ENCODE results near the gene TOMM40L. TPM values are rescaled to one million over a fixed set of nuclear protein-coding genes. Genes with fewer than 3 reads are reported as not detected.
"Not testable (repeated sequence)": the region's sequence is repeated elsewhere in the genome, so short reads cannot be mapped to it uniquely, and the experiment has no call there.

TOMM40L gene
- polyA plus RNA-seq, 3 donors from 2014 or later, result 7.9 to 11.3 (median 11.1) TPM

DNA sequence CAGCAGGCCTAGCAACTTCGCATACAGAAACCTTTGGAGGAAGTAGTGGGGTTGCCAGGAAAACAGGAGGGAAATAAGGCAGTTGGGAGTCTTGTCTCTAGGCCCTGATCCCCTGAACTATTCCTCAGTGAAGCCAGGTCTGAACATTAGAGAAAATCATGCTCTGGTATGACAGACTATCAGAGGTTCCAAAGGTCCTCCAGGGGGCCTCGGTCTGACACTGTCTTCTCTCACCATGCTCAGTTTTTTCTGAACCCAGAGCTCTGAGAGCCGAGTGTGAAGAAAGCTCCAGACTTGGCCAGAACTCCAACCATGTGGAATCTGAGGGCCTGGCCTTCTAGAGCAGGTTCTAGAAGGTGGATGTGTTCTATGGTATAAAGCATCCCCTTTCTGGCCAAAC, 4.0 kb downstream of the TOMM40L start:
- peaks cover 35 to 39% of the 10 kb centered on the region in 2 donors for H3K4me1 Mint-ChIP-seq
- no peak overlapping the region for H3K4me3 Mint-ChIP-seq
- peaks cover 2 to 6% (median 3%) of the 10 kb centered on the region in 3 donors for H3K27me3 Mint-ChIP-seq (ENCODE audit: low read depth in 3 of 3)
- peaks cover 0 to 19% (median 8%) of the 10 kb centered on the region in 3 donors for H3K36me3 Mint-ChIP-seq
- no peak overlapping the region for H3K27ac Mint-ChIP-seq
- no peak for DNase-seq
- H3K9me3 Mint-ChIP-seq, result no peaks in the 10 kb centered on the region

DNA sequence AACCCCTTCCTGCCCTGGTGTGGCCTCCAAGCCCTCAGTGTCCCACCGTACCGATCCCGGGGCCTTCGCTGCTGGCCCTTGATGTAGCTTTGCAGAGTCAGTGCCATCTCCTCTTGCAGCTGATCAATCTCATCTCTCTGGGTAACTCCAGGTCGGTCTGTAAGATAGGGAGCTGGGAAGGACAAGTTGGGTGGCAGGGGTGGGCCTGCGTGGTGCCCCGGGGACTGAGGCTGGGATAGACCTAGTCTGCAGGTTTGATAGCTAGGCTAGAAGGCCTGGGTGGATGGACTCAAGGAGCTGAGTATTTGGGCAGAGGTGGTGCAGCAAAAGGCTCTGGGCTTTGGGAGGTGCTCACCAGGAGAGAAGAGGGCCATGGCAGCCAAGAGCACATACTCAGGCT, 4.9 kb downstream of the TOMM40L start:
- Mint-ChIP-seq H3K27me3 (ENCODE audit: low read depth in 3 of 3) (peaks cover 2 to 4% (median 3%) of the 10 kb centered on the region in 3 donors), H3K4me3 (no peak overlapping the region), H3K9me3 (no peaks in the 10 kb centered on the region), H3K36me3 (peaks cover 0 to 19% (median 8%) of the 10 kb centered on the region in 3 donors), H3K27ac (peak overlapping the region in 2 of 6 donors; percentile 10 to 28), H3K4me1 (peaks cover 27 to 30% of the 10 kb centered on the region in 2 donors)
- no peak for DNase-seq

DNA sequence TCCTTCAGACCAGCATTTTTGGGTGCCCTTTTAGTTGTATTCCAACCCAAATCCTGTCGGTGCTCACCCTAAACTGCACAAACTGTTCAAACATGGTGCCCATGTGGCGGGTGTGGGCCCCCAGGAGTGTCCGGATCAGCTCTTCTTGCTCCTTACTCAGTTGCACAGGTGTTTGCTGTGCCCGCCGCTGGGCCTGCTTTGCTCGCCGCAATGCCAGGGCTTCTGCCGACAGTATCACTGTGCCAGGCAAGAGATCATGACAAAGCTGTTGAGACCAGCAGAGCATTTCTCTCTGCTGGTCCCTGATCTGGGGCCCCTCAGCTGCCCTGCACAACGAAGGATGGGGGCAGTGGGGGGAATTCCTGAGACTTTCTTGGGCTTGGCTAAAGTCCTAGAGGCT, 7.2 kb downstream of the TOMM40L start:
- Mint-ChIP-seq H3K4me1 (peaks cover 4 to 7% of the 10 kb centered on the region in 2 donors), H3K36me3 (peaks cover 0 to 13% (median 8%) of the 10 kb centered on the region in 3 donors), H3K9me3 (no peaks in the 10 kb centered on the region), H3K27me3 (ENCODE audit: low read depth in 3 of 3) (peaks cover 0 to 4% (median 4%) of the 10 kb centered on the region in 3 donors), H3K27ac (no peak overlapping the region), H3K4me3 (no peak overlapping the region)
- DNase-seq, result no peak

DNA sequence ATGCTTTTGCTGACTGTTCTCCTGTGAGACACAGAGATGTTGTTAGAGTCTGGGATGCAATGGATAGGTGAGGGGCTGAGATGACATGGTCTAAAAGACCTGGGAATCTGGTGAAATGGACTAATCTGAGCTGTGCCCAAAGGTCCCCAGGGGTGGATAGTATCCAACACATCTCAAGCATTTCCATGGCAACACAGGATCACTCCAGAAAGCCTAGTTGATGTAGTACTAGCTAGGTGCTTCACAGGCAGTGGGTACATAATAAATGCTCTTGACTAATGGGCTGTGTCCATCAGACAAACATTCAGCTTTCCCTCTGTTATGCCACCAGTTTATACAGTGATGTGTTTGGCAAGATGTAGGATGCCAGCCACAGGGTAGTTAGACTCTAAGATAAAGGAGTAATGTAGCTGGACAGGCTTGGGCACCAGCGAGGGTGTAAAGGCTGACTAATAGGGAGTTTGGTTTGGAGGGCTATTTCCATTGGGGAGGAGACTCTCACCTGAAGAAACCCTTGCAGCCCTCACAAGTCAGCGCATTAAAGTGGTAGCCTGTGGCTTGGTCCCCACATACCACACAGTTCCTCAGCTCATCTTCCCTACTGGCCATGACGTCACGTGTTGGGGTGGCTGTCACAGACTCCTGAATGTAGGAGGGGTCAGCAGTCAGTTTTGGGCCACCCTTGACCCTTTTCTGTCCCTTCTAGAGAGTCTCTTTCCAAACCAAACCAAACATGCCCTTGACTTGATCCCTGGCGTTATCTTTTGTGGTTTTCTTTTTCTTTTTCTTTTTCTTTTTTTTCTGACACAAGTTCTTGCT, 10.3 kb downstream of the TOMM40L start:
- no peak overlapping the region for H3K4me3 Mint-ChIP-seq
- no peak overlapping the region for H3K27ac Mint-ChIP-seq
- H3K27me3 Mint-ChIP-seq (ENCODE audit: low read depth in 3 of 3), result peaks cover 0 to 10% (median 3%) of the 10 kb centered on the region in 3 donors
- H3K4me1 Mint-ChIP-seq, result no peaks in the 10 kb centered on the region
- no peaks in the 10 kb centered on the region for H3K36me3 Mint-ChIP-seq
- no peaks in the 10 kb centered on the region for H3K9me3 Mint-ChIP-seq
- no peak for DNase-seq

DNA sequence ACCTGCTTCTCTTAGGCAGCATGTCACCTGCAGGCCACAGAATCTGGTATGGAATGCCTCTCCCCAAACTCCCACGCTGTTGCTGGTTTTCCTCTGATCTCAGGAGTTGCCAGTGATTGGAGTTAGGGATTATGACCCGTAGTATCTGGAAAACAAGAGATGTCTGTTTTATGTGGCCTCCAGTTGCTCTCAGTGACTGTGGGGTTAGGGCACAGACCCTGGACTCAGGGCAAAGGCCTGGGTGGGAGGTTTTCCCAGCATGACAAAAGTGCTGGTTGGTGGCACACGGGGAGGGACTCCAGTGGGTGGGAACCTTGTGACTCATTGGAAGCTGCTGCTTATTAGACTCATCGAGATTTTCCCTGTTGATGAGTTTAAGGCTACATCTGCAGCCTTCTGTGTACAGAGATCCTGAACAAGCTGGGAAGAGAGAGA, 12.2 kb downstream of the TOMM40L start, which contains the start of gene NR1I3:
NR1I3 (minus strand) TSS at position 165 of the 435 bp plus-strand sequence. CDS start 1,638 bp downstream, outside the sequence.
- Mint-ChIP-seq H3K27me3 (ENCODE audit: low read depth in 3 of 3) (peaks cover 0 to 10% (median 6%) of the 10 kb centered on the region in 3 donors), H3K36me3 (no peaks in the 10 kb centered on the region), H3K9me3 (no peaks in the 10 kb centered on the region), H3K4me3 (no peak within 1 kb of the TSS), H3K27ac (no peak within 1 kb of the TSS), H3K4me1 (no peaks in the 10 kb centered on the region)
- DNase-seq, result no peak

DNA sequence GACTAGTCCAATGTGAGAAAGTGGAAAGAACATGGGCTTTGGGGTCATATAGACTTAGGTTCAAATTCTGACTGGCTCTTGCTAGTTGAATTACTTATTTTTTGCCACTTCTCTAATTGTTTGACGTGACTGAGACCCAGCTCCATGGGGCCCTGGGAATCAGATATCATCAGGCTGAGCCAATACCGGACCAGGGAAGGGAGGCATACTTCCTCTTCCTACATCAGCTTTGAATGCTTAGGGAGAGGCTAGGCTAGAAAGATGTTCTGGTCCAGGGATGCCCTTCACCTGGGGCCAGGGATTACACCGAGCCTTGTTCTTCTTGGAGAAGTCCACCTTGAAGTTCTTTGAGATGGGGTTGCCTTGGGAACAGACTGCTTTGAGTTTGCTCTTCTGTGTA, 15.8 kb downstream of the TOMM40L start:
- H3K4me1 Mint-ChIP-seq, result no peaks in the 10 kb centered on the region
- peaks cover 0 to 8% (median 6%) of the 10 kb centered on the region in 3 donors for H3K27me3 Mint-ChIP-seq (ENCODE audit: low read depth in 3 of 3)
- no peak overlapping the region for H3K4me3 Mint-ChIP-seq
- H3K9me3 Mint-ChIP-seq, result no peaks in the 10 kb centered on the region
- H3K27ac Mint-ChIP-seq, result no peak overlapping the region
- no peaks in the 10 kb centered on the region for H3K36me3 Mint-ChIP-seq
- DNase-seq, result no peak

DNA sequence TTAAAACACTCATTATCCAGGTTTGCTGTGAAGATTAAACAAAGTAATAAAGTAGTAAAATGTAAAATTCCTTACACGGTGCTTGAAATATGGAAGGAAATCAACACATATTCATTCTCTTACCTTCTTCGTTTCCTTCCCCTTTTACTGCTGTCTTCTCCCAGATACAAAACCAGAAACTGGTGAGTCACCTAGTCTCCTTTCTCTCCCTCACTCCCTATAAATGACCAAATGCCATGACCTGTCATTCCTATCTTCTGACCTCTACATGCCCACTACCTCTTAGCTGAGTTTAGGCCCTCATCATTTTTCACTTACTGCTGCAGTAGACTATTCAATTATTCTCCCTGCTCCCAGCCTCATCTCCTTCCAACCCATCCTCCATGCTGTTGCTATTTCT, 16.5 kb downstream of the TOMM40L start:
- no peak for DNase-seq
- no peak overlapping the region for H3K27ac Mint-ChIP-seq
- no peak overlapping the region for H3K4me3 Mint-ChIP-seq
- H3K27me3 Mint-ChIP-seq (ENCODE audit: low read depth in 3 of 3), result peaks cover 0 to 8% (median 3%) of the 10 kb centered on the region in 3 donors
- no peaks in the 10 kb centered on the region for H3K36me3 Mint-ChIP-seq
- no peaks in the 10 kb centered on the region for H3K4me1 Mint-ChIP-seq
- H3K9me3 Mint-ChIP-seq, result no peaks in the 10 kb centered on the region

DNA sequence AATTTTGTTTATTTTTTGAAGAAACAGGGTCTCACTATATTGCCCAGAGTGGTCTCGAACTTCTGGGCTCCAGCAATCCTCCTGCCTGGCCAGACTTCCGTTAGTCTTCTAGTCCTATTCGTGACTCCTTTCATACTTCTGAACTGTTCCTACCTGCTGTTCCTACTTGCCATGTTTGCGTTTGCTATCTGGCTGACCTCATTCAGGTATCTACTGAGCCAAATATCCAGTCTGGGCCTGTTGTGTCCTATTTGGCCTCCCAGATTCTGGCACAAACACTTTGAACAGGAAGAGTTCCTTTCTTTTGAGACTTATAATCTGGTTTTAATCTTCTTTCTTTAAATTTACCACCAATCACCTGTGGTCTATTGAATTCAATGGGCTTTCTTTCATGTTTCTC, 19.0 kb downstream of the TOMM40L start:
- Mint-ChIP-seq H3K27me3 (ENCODE audit: low read depth in 3 of 3) (peaks cover 0 to 3% (median 0%) of the 10 kb centered on the region in 3 donors), H3K36me3 (peaks cover 0 to 2% (median 0%) of the 10 kb centered on the region in 3 donors), H3K4me1 (no peaks in the 10 kb centered on the region), H3K27ac (no peak overlapping the region), H3K4me3 (no peak overlapping the region), H3K9me3 (no peaks in the 10 kb centered on the region)
- no peak for DNase-seq

DNA sequence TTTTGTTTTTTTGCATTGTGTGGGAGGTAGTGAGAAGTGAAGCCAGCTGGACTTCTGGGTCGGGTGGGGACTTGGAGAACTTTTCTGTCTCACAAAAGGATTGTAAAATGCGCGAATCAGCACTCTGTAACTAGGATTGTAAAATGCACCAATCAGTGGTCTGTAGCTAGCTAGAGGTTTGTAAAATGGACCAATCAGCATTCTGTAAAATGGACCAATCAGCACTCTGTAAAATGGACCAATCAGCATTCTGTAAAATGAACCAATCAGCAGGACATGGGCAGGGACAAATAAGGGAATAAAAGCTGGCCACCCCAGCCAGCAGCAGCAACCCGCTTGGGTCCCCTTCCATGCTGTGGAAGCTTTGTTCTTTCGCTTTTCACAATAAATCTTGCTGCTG, 24.2 kb downstream of the TOMM40L start:
- H3K27ac Mint-ChIP-seq; DNase-seq; H3K9me3 Mint-ChIP-seq; H3K36me3 Mint-ChIP-seq; H3K4me3 Mint-ChIP-seq; H3K4me1 Mint-ChIP-seq; H3K27me3 Mint-ChIP-seq (ENCODE audit: low read depth in 3 of 3): not testable (repeated sequence)

DNA sequence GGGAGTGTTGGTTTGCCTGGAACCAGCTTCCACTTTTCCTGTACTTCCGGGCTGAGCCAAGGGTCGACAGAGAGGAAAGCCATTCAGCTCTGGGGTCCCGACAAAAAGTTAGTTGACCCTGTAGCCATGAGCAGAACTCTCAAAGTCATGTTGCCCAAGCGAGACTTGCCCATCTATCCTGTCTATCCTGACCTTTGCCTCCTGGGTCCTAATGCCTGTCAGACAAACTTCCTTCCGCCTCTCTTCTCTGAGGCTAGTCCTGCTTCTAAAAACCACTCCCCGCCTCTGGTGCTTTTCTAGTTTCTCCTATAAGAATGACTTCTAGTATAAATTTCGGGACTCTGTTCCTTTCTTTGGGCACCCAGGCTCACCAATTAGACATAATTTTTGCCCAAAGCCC, 25.0 kb downstream of the TOMM40L start:
- peaks cover 0 to 1% (median 0%) of the 10 kb centered on the region in 3 donors for H3K27me3 Mint-ChIP-seq (ENCODE audit: low read depth in 3 of 3)
- H3K4me3 Mint-ChIP-seq, result no peak overlapping the region
- no peaks in the 10 kb centered on the region for H3K4me1 Mint-ChIP-seq
- H3K36me3 Mint-ChIP-seq, result peaks cover 0 to 3% (median 0%) of the 10 kb centered on the region in 3 donors
- DNase-seq, result no peak
- H3K27ac Mint-ChIP-seq, result no peak overlapping the region
- peaks cover 0 to 4% (median 0%) of the 10 kb centered on the region in 6 donors for H3K9me3 Mint-ChIP-seq

DNA sequence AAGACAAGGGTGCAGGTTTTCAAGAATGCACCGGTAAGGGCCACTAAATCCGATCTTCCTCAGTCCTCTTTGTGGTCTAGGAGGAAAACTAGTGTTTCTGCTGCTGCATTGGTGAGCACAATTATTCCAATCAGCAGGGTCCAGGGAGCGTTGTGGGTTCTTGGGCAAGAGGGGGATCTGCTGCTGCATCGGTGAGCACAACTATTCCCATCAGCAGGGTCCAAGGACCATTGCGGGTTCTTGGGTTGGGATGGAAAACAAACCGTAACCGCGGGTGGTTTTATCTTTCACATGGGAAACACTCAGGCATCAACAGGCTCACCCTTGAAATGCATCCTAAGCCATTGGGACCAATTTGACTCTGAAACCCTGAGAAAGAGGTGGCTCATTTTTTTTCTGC, 25.7 kb downstream of the TOMM40L start:
- no peak overlapping the region for H3K4me3 Mint-ChIP-seq
- peaks cover 0 to 3% (median 2%) of the 10 kb centered on the region in 3 donors for H3K36me3 Mint-ChIP-seq
- DNase-seq, result no peak
- H3K9me3 Mint-ChIP-seq, result peaks cover 0 to 6% (median 4%) of the 10 kb centered on the region in 6 donors
- no peak overlapping the region for H3K27ac Mint-ChIP-seq
- H3K27me3 Mint-ChIP-seq (ENCODE audit: low read depth in 3 of 3), result peaks cover 0 to 4% (median 2%) of the 10 kb centered on the region in 3 donors
- no peaks in the 10 kb centered on the region for H3K4me1 Mint-ChIP-seq

DNA sequence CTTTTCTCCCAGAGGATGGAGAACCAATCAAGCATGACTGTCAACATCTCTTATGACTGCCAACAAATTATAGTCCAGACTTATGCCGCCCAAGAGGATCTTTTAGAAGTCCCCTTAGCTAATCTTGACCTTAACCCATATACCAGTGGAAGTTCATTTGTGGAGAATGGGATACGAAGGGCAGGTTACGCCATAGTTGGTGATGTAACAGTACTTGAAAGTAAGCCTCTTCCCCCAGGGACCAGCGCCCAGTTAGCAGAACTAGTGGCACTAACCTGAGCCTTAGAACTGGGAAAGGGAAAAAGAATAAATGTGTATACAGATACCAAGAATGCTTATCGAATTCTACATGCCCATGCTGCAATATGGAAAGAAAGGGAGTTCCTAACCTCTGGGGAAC, 29.4 kb downstream of the TOMM40L start:
- Mint-ChIP-seq H3K4me1 (peaks cover 10 to 16% of the 10 kb centered on the region in 2 donors), H3K27me3 (ENCODE audit: low read depth in 3 of 3) (peaks cover 13 to 26% (median 22%) of the 10 kb centered on the region in 3 donors), H3K9me3 (peaks cover 11 to 27% (median 18%) of the 10 kb centered on the region in 6 donors)
- not testable (repeated sequence) for H3K36me3 Mint-ChIP-seq, DNase-seq, H3K27ac Mint-ChIP-seq, H3K4me3 Mint-ChIP-seq

DNA sequence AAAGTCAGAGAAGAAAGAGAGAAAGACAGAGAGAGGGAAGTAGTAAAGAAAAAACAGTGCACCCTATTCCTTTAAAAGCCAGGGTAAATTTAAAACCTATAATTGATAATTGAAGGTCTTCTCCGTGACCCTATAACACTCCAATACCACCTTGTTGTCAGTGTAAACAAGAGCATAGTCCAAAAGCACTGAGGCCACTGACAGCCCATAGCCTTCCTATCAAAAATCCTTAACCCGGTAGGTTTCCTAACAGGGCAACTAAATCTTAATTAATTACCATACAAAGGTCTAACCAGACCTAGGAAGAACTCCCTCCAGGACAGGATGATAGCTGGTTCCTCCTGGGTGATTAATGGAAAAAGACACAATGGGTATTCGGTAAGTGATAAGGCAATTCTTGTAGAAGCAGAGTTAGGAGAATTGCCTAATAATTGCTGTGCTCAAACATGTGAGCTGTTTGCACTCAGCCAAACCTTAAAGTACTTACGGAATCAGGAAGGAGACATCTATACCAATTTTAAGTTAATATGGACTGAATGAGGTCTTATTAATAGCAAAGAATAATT, 30.2 kb downstream of the TOMM40L start:
- not testable (repeated sequence) for H3K4me3 Mint-ChIP-seq, DNase-seq, H3K36me3 Mint-ChIP-seq, H3K27ac Mint-ChIP-seq
- Mint-ChIP-seq H3K9me3 (peaks cover 11 to 27% (median 18%) of the 10 kb centered on the region in 6 donors), H3K27me3 (ENCODE audit: low read depth in 3 of 3) (peaks cover 17 to 30% (median 25%) of the 10 kb centered on the region in 3 donors), H3K4me1 (peaks cover 10 to 16% of the 10 kb centered on the region in 2 donors)

DNA sequence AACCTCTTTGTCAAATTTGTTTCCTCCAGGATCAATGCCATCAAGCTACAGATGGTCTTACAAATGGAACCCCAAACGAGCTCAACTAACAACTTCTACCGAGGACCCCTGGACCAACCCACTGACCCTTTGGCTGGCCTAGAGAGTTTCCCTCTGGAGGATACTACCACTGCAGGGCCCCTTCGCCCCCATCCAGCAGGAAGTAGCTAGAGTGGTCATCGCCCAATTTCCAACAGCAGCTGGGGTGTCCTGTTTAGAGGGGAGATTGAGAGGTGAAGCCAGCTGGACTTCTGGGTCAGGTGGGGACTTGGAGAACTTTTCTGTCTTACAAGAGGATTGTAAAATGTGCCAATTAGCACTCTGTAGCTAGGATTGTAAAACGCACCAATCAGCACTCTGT, 31.2 kb downstream of the TOMM40L start:
- DNase-seq, H3K27ac Mint-ChIP-seq, H3K4me3 Mint-ChIP-seq, H3K36me3 Mint-ChIP-seq: not testable (repeated sequence)
- Mint-ChIP-seq H3K27me3 (ENCODE audit: low read depth in 3 of 3) (peaks cover 19 to 37% (median 25%) of the 10 kb centered on the region in 3 donors), H3K9me3 (peaks cover 11 to 27% (median 18%) of the 10 kb centered on the region in 6 donors), H3K4me1 (peaks cover 10 to 16% of the 10 kb centered on the region in 2 donors)
